ENCODE results near the gene CNPPD1. TPM values are rescaled to one million over a fixed set of nuclear protein-coding genes. Genes with fewer than 3 reads are reported as not detected.

CNPPD1 gene
- total RNA-seq, 1 donor from 2014 or later = 44.2 TPM

DNA sequence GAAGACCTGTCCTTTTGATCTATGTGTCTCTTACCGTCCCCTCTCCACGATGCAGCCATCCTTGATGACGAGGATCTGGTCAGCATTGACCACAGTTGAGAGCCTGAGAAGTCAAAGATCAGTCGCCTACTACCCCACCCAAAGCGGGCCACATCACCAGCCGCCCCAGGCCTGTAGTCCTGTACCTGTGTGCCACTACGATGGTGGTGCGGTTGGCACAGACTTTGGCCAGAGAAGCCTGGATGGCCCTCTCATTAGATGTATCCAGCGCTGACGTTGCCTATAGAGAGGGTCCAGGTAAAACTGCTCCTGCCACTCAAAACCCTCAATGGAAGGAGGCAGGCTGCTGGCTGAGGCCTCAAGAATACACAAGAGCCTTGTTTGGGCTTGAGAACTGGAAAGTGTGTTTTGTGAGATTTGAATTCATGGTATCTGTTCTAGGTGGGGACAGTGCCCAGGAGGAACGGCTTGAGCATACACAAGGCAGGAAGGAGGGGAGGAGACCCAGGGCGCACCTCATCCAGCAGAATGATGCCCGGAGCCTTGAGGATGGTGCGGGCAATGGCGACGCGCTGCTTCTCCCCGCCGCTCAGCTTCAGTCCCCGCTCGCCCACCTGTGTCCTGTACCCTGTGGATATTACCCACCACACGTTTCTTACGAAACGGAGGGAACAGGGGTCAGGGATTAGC, 33.6 kb upstream of the CNPPD1 start:
- FAIRE-seq = no peak
- TF ChIP-seq, protein P1, sequence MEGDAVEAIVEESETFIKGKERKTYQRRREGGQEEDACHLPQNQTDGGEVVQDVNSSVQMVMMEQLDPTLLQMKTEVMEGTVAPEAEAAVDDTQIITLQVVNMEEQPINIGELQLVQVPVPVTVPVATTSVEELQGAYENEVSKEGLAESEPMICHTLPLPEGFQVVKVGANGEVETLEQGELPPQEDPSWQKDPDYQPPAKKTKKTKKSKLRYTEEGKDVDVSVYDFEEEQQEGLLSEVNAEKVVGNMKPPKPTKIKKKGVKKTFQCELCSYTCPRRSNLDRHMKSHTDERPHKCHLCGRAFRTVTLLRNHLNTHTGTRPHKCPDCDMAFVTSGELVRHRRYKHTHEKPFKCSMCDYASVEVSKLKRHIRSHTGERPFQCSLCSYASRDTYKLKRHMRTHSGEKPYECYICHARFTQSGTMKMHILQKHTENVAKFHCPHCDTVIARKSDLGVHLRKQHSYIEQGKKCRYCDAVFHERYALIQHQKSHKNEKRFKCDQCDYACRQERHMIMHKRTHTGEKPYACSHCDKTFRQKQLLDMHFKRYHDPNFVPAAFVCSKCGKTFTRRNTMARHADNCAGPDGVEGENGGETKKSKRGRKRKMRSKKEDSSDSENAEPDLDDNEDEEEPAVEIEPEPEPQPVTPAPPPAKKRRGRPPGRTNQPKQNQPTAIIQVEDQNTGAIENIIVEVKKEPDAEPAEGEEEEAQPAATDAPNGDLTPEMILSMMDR (IDR thresholded peaks at IDR 0.05; ENCODE audit: insufficient read depth, low read length, severe bottlenecking) = no peak
- DNase-seq (ENCODE audit: low read depth) = no peak
- H3K4me3 ChIP-seq (ENCODE audit: low read depth, low read length) = no peak overlapping the region
- peaks cover 41% of the 10 kb centered on the region for H3K36me3 ChIP-seq (ENCODE audit: control insufficient read depth, insufficient read depth, low read length)
- H3K27me3 ChIP-seq (ENCODE audit: control insufficient read depth, insufficient read depth, low read length) = no peaks in the 10 kb centered on the region

DNA sequence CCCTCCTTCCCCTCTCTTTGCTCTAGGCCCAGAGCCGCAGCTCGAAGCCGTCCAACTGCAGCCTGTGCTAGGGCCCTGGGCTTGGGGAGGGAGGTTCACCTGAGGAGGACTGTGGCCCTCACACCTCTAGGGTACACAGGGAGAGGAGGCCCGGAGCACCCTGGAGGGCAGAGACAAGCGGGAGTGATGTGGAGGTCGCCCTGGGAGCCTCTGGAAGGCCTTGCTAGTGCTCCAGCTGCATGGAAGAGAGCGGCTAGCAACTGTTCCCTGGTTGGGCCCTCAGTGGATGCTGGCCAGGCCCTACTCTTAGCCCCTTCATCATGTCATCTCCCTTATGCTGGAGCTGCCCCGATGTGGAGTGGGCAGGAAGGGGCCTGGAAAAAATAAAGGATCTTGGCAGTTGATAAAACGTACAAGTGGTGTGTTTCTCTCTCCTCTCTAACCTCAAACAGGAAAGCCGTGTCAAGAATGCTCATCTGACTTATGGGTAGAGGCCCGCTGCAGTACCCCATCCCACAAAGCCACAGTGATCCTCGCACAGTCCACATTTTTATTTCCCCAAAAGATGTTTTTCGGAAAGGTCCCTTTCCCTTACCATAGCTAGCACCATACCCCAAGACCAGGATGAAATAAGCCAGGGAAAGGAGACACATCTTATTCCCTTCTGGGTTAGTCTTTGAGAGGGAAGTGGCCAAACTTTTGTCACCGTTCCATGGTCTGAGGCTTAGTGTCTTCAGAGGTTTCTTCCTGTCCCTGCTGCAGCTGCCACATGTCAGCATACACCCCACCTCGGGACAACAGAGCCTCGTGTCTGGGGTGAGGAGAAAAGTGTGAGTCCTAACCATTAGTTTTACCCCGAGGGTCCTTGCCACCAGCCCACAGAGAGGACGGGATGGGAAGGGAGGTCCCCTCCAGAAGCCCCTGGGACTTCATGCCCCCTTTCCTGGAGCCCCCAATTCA, 32.8 kb upstream of the CNPPD1 start:
- TF ChIP-seq, protein P1 (IDR thresholded peaks at IDR 0.05; ENCODE audit: insufficient read depth, low read length, severe bottlenecking) = no peak
- H3K4me3 ChIP-seq (ENCODE audit: low read depth, low read length) = no peak overlapping the region
- peaks cover 35% of the 10 kb centered on the region for H3K36me3 ChIP-seq (ENCODE audit: control insufficient read depth, insufficient read depth, low read length)
- DNase-seq (ENCODE audit: low read depth) = no peak
- H3K27me3 ChIP-seq (ENCODE audit: control insufficient read depth, insufficient read depth, low read length) = no peaks in the 10 kb centered on the region
- FAIRE-seq = no peak

DNA sequence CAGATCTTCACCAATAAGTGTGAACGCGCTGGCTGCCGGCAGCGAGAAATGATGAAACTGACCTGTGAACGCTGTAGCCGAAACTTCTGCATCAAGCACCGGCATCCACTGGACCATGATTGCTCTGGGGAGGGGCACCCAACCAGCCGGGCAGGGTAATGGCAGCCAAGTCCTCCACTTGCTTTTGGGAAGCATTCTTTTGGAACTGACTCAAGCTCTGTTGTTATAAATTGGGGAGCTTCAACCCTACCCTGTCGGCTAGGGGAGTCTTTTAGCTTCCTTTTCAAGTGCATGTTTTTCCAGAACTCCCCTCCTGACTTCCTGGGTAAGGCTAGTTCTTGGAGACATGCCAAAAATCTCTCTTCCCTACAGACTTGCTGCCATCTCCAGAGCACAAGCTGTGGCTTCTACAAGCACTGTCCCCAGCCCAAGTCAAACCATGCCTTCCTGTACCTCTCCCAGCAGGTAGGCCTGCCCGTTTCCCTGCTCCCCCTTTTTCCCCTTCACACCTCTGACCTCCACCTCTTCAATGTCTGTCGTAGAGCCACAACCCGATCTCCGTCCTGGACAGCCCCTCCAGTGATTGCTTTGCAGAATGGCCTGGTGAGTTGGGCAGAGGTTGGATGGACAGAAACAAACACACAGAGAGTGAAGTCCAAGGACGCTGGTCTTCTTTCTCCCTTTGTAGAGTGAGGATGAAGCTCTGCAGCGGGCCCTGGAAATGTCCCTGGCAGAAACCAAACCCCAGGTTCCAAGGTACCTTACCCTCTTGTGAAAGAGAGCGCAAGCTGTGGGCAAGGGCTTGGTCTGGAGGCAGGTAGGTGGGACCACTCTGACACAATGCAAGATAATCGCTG, 31.4 kb upstream of the CNPPD1 start:
- TF ChIP-seq, protein P1 (IDR thresholded peaks at IDR 0.05; ENCODE audit: insufficient read depth, low read length, severe bottlenecking) = no peak
- peaks cover 23% of the 10 kb centered on the region for H3K36me3 ChIP-seq (ENCODE audit: control insufficient read depth, insufficient read depth, low read length)
- H3K4me3 ChIP-seq (ENCODE audit: low read depth, low read length) = no peak overlapping the region
- peak; percentile 25 for DNase-seq (ENCODE audit: low read depth)
- no peaks in the 10 kb centered on the region for H3K27me3 ChIP-seq (ENCODE audit: control insufficient read depth, insufficient read depth, low read length)
- FAIRE-seq = no peak

DNA sequence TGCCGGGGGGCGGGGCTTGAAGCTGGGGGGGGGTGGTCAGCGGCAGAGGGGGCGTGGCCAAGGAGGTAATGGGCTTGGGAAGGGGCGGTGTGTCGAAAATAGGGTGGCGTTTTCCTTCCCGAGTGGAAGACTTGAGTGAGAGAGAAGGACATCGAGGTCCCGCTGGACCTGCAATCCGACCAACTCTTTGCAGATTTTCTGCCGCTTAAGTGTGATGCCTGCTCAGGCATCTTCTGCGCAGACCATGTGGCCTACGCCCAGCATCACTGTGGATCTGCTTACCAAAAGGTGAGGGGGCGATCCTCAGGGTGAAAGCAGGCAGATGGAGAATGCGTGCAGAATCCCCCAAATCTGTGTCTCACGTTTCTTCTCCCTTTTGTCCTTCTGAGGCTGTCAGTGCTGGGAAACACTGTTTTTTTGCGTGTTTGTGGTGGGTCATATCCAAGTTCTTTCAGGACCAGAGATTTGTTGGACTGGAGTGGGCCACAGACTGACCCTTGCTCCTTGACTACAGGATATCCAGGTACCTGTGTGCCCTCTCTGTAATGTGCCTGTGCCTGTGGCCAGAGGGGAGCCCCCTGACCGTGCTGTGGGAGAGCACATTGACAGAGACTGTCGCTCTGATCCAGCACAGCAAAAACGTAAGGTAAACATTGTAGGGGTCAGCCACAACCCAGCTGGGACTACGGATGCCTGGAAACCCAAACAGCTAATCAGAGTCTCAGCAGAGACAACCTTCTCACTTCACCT, 30.6 kb upstream of the CNPPD1 start:
- DNase-seq (ENCODE audit: low read depth) (no peak), FAIRE-seq (no peak)
- Histone ChIP-seq H3K4me3 (ENCODE audit: low read depth, low read length) (peak overlapping the region; percentile 80), H3K36me3 (ENCODE audit: control insufficient read depth, insufficient read depth, low read length) (peaks cover 18% of the 10 kb centered on the region), H3K27me3 (ENCODE audit: control insufficient read depth, insufficient read depth, low read length) (no peaks in the 10 kb centered on the region)
- TF ChIP-seq, protein P1 (IDR thresholded peaks at IDR 0.05; ENCODE audit: insufficient read depth, low read length, severe bottlenecking) = no peak

Data from bronchial epithelial cell (primary cell).